ENCODE data around the gene TSPAN1. TPM values are rescaled to one million over a fixed set of nuclear protein-coding genes. Genes with fewer than 3 reads are reported as not detected.

Gene TSPAN1
- total RNA-seq, 4 donors from 2014 or later = 4.1 to 229 (median 192) TPM

DNA sequence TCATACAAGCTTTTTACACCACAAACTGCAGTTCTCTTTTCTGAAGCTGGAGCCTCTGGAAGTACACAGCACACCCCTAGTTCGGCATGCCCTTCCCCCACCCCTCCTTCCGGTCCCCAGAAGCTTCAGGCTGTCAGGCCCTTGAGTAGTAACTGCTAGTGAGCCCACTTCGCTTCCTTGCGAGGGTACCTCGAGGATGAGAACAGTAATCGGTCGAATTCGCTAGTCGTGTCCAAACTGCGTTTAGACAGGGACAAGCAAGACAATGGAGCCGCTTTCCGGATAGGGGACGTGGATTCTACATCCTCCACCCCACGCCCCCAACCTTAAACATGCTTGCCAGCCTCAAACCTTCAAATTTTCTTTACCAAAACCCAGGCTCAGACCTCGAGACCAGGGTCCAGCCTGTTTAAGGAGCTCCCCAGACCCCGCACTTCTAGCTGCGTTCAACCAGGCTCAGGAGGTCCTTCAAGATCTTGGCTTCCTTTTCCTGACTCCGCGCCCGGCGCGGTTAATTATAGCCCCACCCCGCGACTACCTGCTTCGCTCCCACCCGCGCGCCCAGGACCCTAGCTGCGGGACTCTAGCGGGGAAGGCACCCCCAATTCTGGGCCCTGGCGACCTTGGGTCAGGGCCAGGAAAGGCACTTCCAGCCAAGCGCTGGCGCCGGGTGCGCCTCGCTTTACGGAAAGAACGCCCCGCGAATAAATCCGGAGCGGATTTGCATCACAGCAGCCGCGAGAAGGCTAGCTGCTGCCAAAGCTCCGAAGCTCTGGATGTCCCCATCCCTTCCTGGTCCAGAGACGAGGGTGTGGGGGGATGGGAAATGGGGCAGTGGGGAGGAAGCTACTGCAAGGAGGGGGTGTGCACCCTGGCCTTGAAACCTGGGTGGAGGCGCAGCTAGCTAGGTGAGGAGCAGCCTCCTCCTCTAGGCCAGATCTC lies 8.1 kb upstream of the TSPAN1 start:
- H3K27me3 ChIP-seq = no peaks in the 10 kb centered on the region
- H3K27ac ChIP-seq = peak overlapping the region; percentile 21 to 56 (median 42)
- no peak for TF ChIP-seq POLR2A (IDR thresholded peaks at IDR 0.05)
- TF ChIP-seq, protein P1, sequence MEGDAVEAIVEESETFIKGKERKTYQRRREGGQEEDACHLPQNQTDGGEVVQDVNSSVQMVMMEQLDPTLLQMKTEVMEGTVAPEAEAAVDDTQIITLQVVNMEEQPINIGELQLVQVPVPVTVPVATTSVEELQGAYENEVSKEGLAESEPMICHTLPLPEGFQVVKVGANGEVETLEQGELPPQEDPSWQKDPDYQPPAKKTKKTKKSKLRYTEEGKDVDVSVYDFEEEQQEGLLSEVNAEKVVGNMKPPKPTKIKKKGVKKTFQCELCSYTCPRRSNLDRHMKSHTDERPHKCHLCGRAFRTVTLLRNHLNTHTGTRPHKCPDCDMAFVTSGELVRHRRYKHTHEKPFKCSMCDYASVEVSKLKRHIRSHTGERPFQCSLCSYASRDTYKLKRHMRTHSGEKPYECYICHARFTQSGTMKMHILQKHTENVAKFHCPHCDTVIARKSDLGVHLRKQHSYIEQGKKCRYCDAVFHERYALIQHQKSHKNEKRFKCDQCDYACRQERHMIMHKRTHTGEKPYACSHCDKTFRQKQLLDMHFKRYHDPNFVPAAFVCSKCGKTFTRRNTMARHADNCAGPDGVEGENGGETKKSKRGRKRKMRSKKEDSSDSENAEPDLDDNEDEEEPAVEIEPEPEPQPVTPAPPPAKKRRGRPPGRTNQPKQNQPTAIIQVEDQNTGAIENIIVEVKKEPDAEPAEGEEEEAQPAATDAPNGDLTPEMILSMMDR (IDR thresholded peaks at IDR 0.05) = no peak
- DNase-seq = peak in 2 of 3 donors; percentile 64 to 78
- H3K4me3 ChIP-seq = peak overlapping the region; percentile 32 to 52 (median 49)
- H3K4me1 ChIP-seq = peaks cover 0 to 10% (median 3%) of the 10 kb centered on the region in 4 donors
- no peaks in the 10 kb centered on the region for H3K9me3 ChIP-seq
- H3K36me3 ChIP-seq = no peaks in the 10 kb centered on the region

DNA sequence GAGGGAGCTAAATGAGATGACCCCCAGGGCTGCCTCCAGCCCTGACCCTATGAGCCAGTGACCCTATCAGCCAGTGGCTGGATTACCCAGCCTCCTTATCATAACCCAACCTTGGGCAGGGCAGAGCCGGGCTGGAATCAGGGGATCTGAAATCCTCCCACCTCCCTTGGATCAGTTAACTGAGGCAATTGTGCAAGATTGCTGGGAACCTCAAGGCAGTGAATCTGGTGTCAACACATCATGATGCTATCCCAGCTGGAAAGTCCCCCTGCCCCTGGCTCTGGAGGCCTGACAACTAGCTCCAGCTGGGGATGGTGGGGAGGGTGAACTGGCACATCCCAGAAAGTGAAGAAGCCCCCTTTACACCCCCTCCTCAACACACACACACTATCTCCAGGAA lies 6.4 kb upstream of the TSPAN1 start:
- no peaks in the 10 kb centered on the region for H3K27me3 ChIP-seq
- H3K27ac ChIP-seq = no peak overlapping the region
- H3K9me3 ChIP-seq = no peaks in the 10 kb centered on the region
- H3K4me1 ChIP-seq = peaks cover 0 to 12% (median 3%) of the 10 kb centered on the region in 4 donors
- no peak for DNase-seq
- no peak for TF ChIP-seq POLR2A (IDR thresholded peaks at IDR 0.05)
- TF ChIP-seq, protein P1 (IDR thresholded peaks at IDR 0.05) = no peak
- H3K36me3 ChIP-seq = no peaks in the 10 kb centered on the region
- no peak overlapping the region for H3K4me3 ChIP-seq

DNA sequence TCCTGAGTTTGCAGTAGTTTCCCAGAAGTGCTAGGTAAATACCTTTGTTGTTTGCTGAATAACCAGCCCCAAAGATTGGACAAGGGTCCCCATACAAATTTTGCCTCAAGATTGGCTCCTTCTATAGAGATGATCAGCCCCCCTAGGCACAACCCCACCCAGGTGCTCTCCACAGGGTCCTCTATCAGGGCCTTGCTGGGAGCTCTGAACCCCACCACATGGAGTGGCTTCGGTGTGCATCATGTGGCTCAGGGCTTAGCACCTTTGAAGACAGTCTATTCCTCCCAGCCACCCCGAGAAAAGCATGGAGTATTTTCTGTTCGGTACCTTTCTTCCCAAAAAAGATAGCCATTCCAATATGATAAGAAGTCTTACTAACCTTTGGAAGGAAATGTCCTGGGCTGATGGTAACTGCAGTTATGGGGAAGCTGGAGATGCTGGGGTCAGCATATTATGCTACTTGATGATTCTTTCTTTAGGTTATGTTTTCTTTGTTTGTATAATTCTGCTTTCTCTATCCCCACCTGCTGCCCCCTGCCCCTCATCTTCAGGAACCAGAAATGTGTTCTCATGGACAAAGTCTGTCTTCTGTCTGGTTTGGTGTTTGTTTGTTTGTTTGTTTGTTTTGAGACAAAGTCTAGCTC lies 5.0 kb upstream of the TSPAN1 start:
- Histone ChIP-seq H3K27ac (no peak overlapping the region), H3K36me3 (no peaks in the 10 kb centered on the region), H3K4me1 (peaks cover 0 to 26% (median 3%) of the 10 kb centered on the region in 4 donors), H3K27me3 (no peaks in the 10 kb centered on the region), H3K9me3 (no peaks in the 10 kb centered on the region), H3K4me3 (no peak overlapping the region)
- DNase-seq = no peak
- TF ChIP-seq, protein P1 (IDR thresholded peaks at IDR 0.05) = no peak
- TF ChIP-seq POLR2A (IDR thresholded peaks at IDR 0.05) = no peak

DNA sequence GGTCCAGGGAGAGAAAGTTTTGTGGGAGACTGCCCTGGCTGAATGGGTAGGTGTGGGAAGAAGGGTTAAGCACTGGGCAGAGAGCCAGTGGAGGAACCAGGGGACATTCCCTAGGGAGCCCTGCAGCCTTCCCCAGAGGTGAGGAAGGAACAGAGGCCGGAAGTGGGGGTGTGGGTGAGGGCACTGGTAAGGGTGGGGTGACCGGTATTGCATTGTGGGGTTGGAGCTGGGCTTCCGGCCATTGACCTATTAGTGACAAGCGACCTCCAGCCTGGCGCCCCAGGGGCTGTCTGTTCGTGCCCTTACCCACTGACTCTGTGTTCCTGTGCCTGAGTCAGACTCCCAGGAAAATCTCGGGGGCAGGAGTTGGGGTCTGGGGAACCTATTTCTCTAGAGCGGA lies 3.5 kb upstream of the TSPAN1 start:
- H3K36me3 ChIP-seq = no peaks in the 10 kb centered on the region
- H3K4me3 ChIP-seq = no peak overlapping the region
- peaks cover 0 to 29% (median under 1%) of the 10 kb centered on the region in 4 donors for H3K4me1 ChIP-seq
- no peak for TF ChIP-seq POLR2A (IDR thresholded peaks at IDR 0.05)
- TF ChIP-seq, protein P1 (IDR thresholded peaks at IDR 0.05) = no peak
- no peaks in the 10 kb centered on the region for H3K27me3 ChIP-seq
- H3K27ac ChIP-seq = peak overlapping the region in 1 of 4 donors; percentile 19
- peak in 1 of 3 donors; percentile 38 for DNase-seq
- H3K9me3 ChIP-seq = no peaks in the 10 kb centered on the region

DNA sequence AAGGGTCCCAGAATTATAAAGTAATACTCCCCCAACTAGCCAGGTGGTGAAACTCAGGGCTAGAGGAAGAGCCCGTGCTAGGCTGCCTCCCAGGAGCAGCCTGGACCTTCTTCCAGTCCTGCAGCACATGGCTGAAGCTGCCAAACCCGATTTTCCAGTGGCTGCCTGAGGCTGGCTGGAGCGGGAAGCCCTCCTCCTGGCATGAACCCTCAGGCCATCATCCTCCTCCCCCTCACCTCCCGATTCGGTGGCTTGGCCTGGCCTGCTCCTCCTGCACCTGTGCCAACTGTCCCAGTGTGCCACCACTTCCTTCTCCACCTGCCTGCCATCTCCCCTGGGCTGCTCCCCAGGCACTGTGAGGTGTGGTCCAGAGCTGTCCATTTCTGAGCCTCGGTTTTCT lies 3.0 kb upstream of the TSPAN1 start:
- H3K4me3 ChIP-seq = no peak overlapping the region
- H3K4me1 ChIP-seq = peaks cover 0 to 27% (median 0%) of the 10 kb centered on the region in 4 donors
- H3K9me3 ChIP-seq = no peaks in the 10 kb centered on the region
- peak overlapping the region in 1 of 4 donors; percentile 19 for H3K27ac ChIP-seq
- peak in 1 of 3 donors; percentile 38 for DNase-seq
- no peak for TF ChIP-seq POLR2A (IDR thresholded peaks at IDR 0.05)
- TF ChIP-seq, protein P1 (IDR thresholded peaks at IDR 0.05) = no peak
- H3K27me3 ChIP-seq = no peaks in the 10 kb centered on the region
- H3K36me3 ChIP-seq = no peaks in the 10 kb centered on the region
